ENCODE measurements around the gene ATXN1L.
A peak's percentile ranks its signal among the peaks of the same experiment; 100 is the strongest.
"Not testable (repeated sequence)": the region's sequence is repeated elsewhere in the genome, so short reads cannot be mapped to it uniquely, and the experiment has no call there.

Gene ATXN1L

DNA sequence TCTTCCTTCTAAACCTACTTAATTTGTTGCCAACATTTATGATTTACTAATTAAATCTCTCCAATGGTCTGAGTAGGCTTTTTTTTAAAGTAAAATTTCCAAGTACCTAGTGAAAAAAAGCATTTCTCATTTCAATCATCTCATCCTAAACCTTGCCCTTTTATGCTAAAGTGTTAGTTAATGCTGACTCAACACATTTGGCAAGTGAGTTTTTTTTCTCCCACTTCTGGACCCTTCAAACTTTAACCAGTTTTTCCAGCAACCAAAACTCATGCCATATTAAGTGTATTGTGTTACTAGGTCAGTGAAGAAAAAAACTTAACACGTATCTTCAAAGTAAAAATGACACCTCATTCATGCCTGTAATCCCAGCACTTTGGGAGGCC lies 42.5 kb upstream of the ATXN1L start (continued):
- TF ChIP-seq, protein P1, sequence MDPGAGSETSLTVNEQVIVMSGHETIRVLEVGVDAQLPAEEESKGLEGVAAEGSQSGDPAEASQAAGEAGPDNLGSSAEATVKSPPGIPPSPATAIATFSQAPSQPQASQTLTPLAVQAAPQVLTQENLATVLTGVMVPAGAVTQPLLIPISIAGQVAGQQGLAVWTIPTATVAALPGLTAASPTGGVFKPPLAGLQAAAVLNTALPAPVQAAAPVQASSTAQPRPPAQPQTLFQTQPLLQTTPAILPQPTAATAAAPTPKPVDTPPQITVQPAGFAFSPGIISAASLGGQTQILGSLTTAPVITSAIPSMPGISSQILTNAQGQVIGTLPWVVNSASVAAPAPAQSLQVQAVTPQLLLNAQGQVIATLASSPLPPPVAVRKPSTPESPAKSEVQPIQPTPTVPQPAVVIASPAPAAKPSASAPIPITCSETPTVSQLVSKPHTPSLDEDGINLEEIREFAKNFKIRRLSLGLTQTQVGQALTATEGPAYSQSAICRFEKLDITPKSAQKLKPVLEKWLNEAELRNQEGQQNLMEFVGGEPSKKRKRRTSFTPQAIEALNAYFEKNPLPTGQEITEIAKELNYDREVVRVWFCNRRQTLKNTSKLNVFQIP (CRISPR knock-in tag; IDR thresholded peaks at IDR 0.05; ENCODE audit: borderline replicate concordance, low read depth) = no peak
- TF ChIP-seq, protein P2, sequence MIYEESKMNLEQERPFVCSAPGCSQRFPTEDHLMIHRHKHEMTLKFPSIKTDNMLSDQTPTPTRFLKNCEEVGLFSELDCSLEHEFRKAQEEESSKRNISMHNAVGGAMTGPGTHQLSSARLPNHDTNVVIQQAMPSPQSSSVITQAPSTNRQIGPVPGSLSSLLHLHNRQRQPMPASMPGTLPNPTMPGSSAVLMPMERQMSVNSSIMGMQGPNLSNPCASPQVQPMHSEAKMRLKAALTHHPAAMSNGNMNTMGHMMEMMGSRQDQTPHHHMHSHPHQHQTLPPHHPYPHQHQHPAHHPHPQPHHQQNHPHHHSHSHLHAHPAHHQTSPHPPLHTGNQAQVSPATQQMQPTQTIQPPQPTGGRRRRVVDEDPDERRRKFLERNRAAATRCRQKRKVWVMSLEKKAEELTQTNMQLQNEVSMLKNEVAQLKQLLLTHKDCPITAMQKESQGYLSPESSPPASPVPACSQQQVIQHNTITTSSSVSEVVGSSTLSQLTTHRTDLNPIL (CRISPR knock-in tag; IDR thresholded peaks at IDR 0.05; ENCODE audit: low read depth) = no peak
- TF ChIP-seq ZFP3 (CRISPR knock-in tag; IDR thresholded peaks at IDR 0.05) = no peak

DNA sequence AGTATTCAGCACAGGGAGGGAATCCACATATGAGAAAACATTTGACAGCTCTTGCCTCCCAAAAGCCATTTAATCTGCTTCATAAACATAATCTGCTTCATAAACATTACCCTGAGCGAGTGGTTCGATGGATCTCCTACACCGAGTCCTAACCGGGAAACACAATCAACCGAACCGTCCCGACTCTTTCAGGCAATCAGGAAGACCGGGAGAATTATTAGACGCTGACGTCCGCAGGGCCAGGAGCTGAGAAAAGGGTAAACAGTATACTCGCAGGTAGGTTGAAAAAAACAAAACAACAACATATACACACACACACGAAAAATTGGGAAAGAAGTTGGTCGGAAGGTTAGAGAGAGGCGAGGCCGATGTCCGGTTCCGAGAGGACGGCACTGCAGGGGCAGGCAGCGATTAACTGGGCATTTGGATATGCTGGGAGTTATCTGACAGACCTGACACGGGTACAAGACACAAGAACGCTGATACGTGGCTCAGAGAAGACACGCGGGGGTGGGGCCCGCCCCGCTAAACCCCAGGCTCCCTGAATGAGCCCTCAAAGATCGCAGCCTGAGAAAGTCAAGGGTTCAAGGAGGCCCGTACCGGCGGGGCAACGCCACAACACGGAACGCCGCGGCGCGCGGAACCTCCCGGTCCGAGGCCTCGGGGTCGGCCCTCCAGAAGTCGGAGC lies 37.7 kb upstream of the ATXN1L start:
- ATAC-seq = peak; percentile 59
- TF ChIP-seq ZNF8 (CRISPR knock-in tag; IDR thresholded peaks at IDR 0.05) = no peak
- TF ChIP-seq, protein P3, sequence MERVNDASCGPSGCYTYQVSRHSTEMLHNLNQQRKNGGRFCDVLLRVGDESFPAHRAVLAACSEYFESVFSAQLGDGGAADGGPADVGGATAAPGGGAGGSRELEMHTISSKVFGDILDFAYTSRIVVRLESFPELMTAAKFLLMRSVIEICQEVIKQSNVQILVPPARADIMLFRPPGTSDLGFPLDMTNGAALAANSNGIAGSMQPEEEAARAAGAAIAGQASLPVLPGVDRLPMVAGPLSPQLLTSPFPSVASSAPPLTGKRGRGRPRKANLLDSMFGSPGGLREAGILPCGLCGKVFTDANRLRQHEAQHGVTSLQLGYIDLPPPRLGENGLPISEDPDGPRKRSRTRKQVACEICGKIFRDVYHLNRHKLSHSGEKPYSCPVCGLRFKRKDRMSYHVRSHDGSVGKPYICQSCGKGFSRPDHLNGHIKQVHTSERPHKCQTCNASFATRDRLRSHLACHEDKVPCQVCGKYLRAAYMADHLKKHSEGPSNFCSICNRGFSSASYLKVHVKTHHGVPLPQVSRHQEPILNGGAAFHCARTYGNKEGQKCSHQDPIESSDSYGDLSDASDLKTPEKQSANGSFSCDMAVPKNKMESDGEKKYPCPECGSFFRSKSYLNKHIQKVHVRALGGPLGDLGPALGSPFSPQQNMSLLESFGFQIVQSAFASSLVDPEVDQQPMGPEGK (CRISPR knock-in tag; IDR thresholded peaks at IDR 0.05; ENCODE audit: borderline replicate concordance) = no peak

DNA sequence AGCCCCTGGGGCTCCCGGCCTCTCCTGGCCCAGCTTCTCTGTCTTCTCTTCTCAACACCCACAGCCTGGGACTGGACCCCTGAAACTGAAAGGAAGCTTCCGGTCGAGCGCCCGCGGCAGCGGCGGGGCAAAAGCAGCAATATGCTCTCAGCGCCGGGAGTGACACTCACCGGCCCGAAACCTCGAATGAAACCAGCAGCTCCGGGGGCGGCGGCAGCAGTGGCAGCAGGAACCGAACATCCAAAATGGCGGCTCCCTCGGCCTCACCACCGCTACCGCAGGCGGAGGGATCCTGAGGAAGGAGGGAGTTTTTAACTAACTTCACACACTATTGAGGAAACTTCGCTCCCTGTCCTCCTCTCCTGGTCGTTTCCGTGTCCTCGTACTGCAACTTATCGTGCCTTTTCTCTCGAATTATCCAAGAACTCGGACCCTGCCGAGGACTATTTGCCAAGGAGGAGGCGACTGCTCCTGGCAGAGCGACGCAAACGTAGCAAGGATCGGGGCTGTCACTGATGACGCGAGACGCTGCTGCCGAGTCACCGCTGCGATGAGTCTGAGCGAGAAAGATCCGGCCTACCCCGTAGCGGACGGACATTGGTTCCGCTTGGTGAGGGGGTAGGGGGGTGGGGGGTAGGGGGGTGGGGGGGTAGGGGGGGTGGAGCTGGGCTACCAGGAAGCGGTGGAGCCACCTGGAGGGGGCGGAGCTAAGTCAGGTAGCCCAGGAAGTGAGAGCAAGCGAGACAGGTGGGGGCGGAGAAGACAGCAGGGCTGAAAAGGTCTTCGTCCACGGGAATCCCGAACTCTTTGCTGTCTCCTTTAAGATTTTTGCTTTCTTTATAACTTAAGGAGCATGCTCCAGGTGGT lies 37.0 kb upstream of the ATXN1L start, which contains the start of gene AP1G1:
Gene AP1G1, minus strand, starts transcription at position 242 of the 867 bp plus-strand sequence. CDS start 19,355 bp downstream, outside the sequence.
- peak; percentile 97 for ATAC-seq
- TF ChIP-seq RARB (CRISPR knock-in tag; IDR thresholded peaks at IDR 0.05) (no peak), ZFP30 (CRISPR knock-in tag; IDR thresholded peaks at IDR 0.05) (no peak), ZFP3 (CRISPR knock-in tag; IDR thresholded peaks at IDR 0.05) (no peak), PPARA (CRISPR knock-in tag; IDR thresholded peaks at IDR 0.05; ENCODE audit: borderline replicate concordance) (no peak), ZNF8 (CRISPR knock-in tag; IDR thresholded peaks at IDR 0.05) (0 out of 2 replicates have a peak, but pooled peaks have one; percentile 32), ZNF70 (CRISPR knock-in tag; IDR thresholded peaks at IDR 0.05) (peak; percentile 60; the same call in 1 of the 2 replicates), OSR1 (CRISPR knock-in tag; IDR thresholded peaks at IDR 0.05) (no peak)
- TF ChIP-seq, protein P3 (CRISPR knock-in tag; IDR thresholded peaks at IDR 0.05; ENCODE audit: borderline replicate concordance) = no peak
- TF ChIP-seq, protein P4, sequence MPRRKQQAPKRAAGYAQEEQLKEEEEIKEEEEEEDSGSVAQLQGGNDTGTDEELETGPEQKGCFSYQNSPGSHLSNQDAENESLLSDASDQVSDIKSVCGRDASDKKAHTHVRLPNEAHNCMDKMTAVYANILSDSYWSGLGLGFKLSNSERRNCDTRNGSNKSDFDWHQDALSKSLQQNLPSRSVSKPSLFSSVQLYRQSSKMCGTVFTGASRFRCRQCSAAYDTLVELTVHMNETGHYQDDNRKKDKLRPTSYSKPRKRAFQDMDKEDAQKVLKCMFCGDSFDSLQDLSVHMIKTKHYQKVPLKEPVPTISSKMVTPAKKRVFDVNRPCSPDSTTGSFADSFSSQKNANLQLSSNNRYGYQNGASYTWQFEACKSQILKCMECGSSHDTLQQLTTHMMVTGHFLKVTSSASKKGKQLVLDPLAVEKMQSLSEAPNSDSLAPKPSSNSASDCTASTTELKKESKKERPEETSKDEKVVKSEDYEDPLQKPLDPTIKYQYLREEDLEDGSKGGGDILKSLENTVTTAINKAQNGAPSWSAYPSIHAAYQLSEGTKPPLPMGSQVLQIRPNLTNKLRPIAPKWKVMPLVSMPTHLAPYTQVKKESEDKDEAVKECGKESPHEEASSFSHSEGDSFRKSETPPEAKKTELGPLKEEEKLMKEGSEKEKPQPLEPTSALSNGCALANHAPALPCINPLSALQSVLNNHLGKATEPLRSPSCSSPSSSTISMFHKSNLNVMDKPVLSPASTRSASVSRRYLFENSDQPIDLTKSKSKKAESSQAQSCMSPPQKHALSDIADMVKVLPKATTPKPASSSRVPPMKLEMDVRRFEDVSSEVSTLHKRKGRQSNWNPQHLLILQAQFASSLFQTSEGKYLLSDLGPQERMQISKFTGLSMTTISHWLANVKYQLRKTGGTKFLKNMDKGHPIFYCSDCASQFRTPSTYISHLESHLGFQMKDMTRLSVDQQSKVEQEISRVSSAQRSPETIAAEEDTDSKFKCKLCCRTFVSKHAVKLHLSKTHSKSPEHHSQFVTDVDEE (CRISPR knock-in tag; IDR thresholded peaks at IDR 0.05) = no peak

DNA sequence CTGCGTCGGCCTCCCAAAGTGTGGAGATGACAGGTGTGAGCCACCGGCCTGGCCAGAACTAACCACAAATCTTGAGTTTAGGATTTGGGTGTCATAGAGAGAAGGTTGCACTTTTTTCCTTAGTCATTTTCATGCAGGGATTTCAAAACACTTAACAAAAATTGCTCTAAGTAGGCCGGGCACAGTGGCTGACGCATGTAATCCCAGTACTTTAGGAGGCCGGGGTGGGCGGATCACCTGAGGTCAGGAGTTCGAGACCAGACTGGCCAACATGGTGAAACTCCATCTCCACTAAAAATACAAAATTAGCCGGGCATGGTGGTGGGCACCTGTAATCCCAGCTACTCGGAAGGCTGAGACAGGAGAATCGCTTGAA lies 35.6 kb upstream of the ATXN1L start:
- not testable (repeated sequence) for ATAC-seq

DNA sequence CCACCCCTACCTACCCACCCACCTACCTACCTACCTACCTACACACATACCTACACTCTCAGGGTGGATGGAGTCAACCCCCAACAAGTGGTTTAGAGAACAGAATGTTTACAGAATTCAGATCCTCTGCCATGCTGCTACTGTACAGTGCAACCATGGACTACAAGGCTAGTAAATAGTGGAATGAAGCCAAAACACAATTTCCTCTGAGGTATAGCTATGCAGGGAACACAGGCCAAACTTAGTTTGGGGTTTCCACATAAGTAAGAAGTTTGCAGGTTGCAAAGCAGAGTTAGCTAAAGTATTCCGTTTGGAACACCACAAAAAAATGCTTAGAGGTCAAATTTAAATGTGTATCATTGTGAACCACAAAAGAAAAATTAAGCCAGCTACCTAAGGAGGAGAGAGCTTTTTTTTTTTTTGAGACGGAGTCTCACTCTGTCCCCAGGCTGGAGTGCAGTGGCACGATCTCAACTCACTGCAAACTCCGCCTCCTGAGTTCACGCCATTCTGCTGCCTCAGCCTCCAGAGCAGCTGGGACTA lies 34.4 kb upstream of the ATXN1L start:
- ATAC-seq = no peak
- TF ChIP-seq ARNTL (CRISPR knock-in tag; IDR thresholded peaks at IDR 0.05; ENCODE audit: borderline replicate concordance, low read depth) (no peak), ZFP30 (CRISPR knock-in tag; IDR thresholded peaks at IDR 0.05) (no peak), ISL1 (CRISPR knock-in tag; IDR thresholded peaks at IDR 0.05) (no peak), CSDC2 (CRISPR knock-in tag; IDR thresholded peaks at IDR 0.05) (no peak), PPARA (CRISPR knock-in tag; IDR thresholded peaks at IDR 0.05; ENCODE audit: borderline replicate concordance) (no peak), ZNF8 (CRISPR knock-in tag; IDR thresholded peaks at IDR 0.05) (no peak), OSR1 (CRISPR knock-in tag; IDR thresholded peaks at IDR 0.05) (no peak), TCF4 (CRISPR knock-in tag; IDR thresholded peaks at IDR 0.05; ENCODE audit: borderline replicate concordance) (no peak), ZNF565 (CRISPR knock-in tag; conservative IDR thresholded peaks at IDR 0.05; ENCODE audit: low read depth) (no peak)
- TF ChIP-seq, protein P1 (CRISPR knock-in tag; IDR thresholded peaks at IDR 0.05; ENCODE audit: borderline replicate concordance, low read depth) = no peak
- TF ChIP-seq, protein P5, sequence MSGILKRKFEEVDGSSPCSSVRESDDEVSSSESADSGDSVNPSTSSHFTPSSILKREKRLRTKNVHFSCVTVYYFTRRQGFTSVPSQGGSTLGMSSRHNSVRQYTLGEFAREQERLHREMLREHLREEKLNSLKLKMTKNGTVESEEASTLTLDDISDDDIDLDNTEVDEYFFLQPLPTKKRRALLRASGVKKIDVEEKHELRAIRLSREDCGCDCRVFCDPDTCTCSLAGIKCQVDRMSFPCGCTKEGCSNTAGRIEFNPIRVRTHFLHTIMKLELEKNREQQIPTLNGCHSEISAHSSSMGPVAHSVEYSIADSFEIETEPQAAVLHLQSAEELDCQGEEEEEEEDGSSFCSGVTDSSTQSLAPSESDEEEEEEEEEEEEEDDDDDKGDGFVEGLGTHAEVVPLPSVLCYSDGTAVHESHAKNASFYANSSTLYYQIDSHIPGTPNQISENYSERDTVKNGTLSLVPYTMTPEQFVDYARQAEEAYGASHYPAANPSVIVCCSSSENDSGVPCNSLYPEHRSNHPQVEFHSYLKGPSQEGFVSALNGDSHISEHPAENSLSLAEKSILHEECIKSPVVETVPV (CRISPR knock-in tag; IDR thresholded peaks at IDR 0.05) = no peak
